DOHH2 (cell line): Measurements from ENCODE around the gene IPO9.

ENCODE experiments used
- H3F3A ChIP-seq: fragments of 200-600 bp; sonication (generic), shearing (Covaris generic); 2 replicates; pipeline ENCODE4 v1.6.0; 2016; ENCODE audit warnings: antibody characterized with exemption, mild to moderate bottlenecking; ENCODE audit not compliant: control insufficient read depth, insufficient read depth
- H3K27ac ChIP-seq: fragments of 200-600 bp; sonication (generic); 2 replicates; pipeline ENCODE4 v1.5.1; 2014; ENCODE audit warnings: low read depth, mild to moderate bottlenecking, low read length, moderate library complexity
- H3K27me3 ChIP-seq: fragments of 200-600 bp; sonication (generic); 2 replicates; pipeline ENCODE4 v1.6.1; 2014; ENCODE audit warnings: mild to moderate bottlenecking, low read length, mixed read lengths; ENCODE audit not compliant: control insufficient read depth
- H3K36me3 ChIP-seq: fragments of 200-600 bp; sonication (generic); 2 replicates; pipeline ENCODE4 v1.6.1; 2014; ENCODE audit warnings: mild to moderate bottlenecking, low read length, moderate library complexity, mixed read lengths; ENCODE audit not compliant: control insufficient read depth
- H3K4me1 ChIP-seq: fragments of 200-600 bp; sonication (generic); 2 replicates; pipeline ENCODE4 v1.6.1; 2014; ENCODE audit warnings: mild to moderate bottlenecking, low read length, mixed read lengths; ENCODE audit not compliant: control insufficient read depth
- H3K4me2 ChIP-seq: fragments of 200-600 bp; sonication (generic); 2 replicates; pipeline ENCODE4 v1.6.0; 2014; ENCODE audit warnings: mild to moderate bottlenecking, low read length, moderate library complexity
- H3K4me3 ChIP-seq: fragments of 200-600 bp; sonication (generic); 2 replicates; pipeline ENCODE4 v1.5.1; 2014; ENCODE audit warnings: mild to moderate bottlenecking, low read length, mixed read lengths
- H3K79me2 ChIP-seq: fragments of 200-600 bp; sonication (generic); 2 replicates; pipeline ENCODE4 v1.6.1; 2014; ENCODE audit warnings: mild to moderate bottlenecking, low read length, mixed read lengths; ENCODE audit not compliant: control insufficient read depth
- H3K9me2 ChIP-seq: fragments of 200-600 bp; sonication (generic); replicated peaks from 2 replicates; pipeline ENCODE4 v1.6.1; 2014; ENCODE audit warnings: mild to moderate bottlenecking, low read length, mixed read lengths; ENCODE audit not compliant: control insufficient read depth
- H3K9me3 ChIP-seq: fragments of 200-600 bp; sonication (generic); 2 replicates; pipeline ENCODE4 v1.6.1; 2014; ENCODE audit warnings: antibody characterized with exemption, low read length, mixed read lengths; ENCODE audit not compliant: control insufficient read depth, insufficient read depth
- H4K20me1 ChIP-seq: fragments of 200-600 bp; sonication (generic); 2 replicates; pipeline ENCODE4 v1.6.0; 2014; ENCODE audit warnings: low read depth, mild to moderate bottlenecking, antibody characterized with exemption, low read length, moderate library complexity; ENCODE audit not compliant: control insufficient read depth, insufficient read depth
- CTCF ChIP-seq: fragments of 200-600 bp; sonication (generic); IDR thresholded peaks from one replicate; pipeline ENCODE4 v1.5.1; 2014; ENCODE audit warnings: antibody characterized with exemption, mild to moderate bottlenecking, low read depth, low read length; ENCODE audit not compliant: poor library complexity, severe bottlenecking
- EZH2phosphoT487 ChIP-seq: fragments of 200-600 bp; sonication (generic); IDR thresholded peaks from 2 replicates; pipeline ENCODE4 v1.6.1; 2017; ENCODE audit warnings: borderline replicate concordance, mild to moderate bottlenecking, antibody characterized with exemption, low read length, moderate library complexity, mixed read lengths

Gene IPO9

GRCh38 chr1:201892211-201892610 lies 63.3 kb downstream of the IPO9 start:
- H3K27me3 ChIP-seq: peaks cover 30% of the 10 kb centered on the region
- H4K20me1 ChIP-seq: no peaks in the 10 kb centered on the region
- H3K4me1 ChIP-seq: peaks cover 9% of the 10 kb centered on the region
- H3K9me2 ChIP-seq: no peaks in the 10 kb centered on the region
- H3K36me3 ChIP-seq: no peaks in the 10 kb centered on the region
- no peak overlapping the region for H3K4me2 ChIP-seq
- no peaks in the 10 kb centered on the region for H3K79me2 ChIP-seq
- no peak overlapping the region for H3K27ac ChIP-seq
- no peaks in the 10 kb centered on the region for H3K9me3 ChIP-seq
- TF ChIP-seq CTCF: no peak
- H3F3A ChIP-seq: no peaks in the 10 kb centered on the region
- H3K4me3 ChIP-seq: no peak overlapping the region

- Histone ChIP-seq H3K36me3 (no peaks in the 10 kb centered on the region), H3K27ac (no peak overlapping the region), H3K9me3 (no peaks in the 10 kb centered on the region)
Measured at GRCh38 chr1:201893431-201893830, 64.5 kb downstream of the IPO9 start.

GRCh38 chr1:201894343-201895119 lies 65.6 kb downstream of the IPO9 start:
- Histone ChIP-seq H3K36me3 (no peaks in the 10 kb centered on the region), H3K27ac (no peak overlapping the region), H3K9me3 (no peaks in the 10 kb centered on the region), H3K4me1 (peaks cover 9% of the 10 kb centered on the region), H3K9me2 (no peaks in the 10 kb centered on the region), H3K27me3 (peaks cover 15% of the 10 kb centered on the region; the same call in 1 of the 2 replicates), H4K20me1 (no peaks in the 10 kb centered on the region), H3K4me3 (no peak overlapping the region), H3K79me2 (no peaks in the 10 kb centered on the region), H3F3A (no peaks in the 10 kb centered on the region), H3K4me2 (no peak overlapping the region)
- no peak for TF ChIP-seq EZH2phosphoT487
- TF ChIP-seq CTCF: no peak

More at GRCh38 chr1:201893431-201893830, 64.5 kb downstream of the IPO9 start:
- H3K9me2 ChIP-seq: no peaks in the 10 kb centered on the region
- no peak overlapping the region for H3K4me3 ChIP-seq
- no peak for TF ChIP-seq EZH2phosphoT487
- TF ChIP-seq CTCF: no peak
- H3K27me3 ChIP-seq: peaks cover 19% of the 10 kb centered on the region; the same call in 1 of the 2 replicates
- no peaks in the 10 kb centered on the region for H3F3A ChIP-seq
- H3K79me2 ChIP-seq: no peaks in the 10 kb centered on the region
- peaks cover 9% of the 10 kb centered on the region for H3K4me1 ChIP-seq
- no peak overlapping the region for H3K4me2 ChIP-seq
- H4K20me1 ChIP-seq: no peaks in the 10 kb centered on the region
